HL-60 (cell line): ENCODE data around the gene ELF2.

Source experiments
- DNase-seq, 2 experiments: peaks; one replicate each; pipeline ENCODE4 v3.0.0-alpha.2; 2010 to 2020; ENCODE audit warnings: low read depth in 1 of 2, low spot score in 1 of 2
- H3K27ac ChIP-seq: fragments of 250-450 bp; sonication (Bioruptor Pico); replicated peaks from 2 replicates; pipeline ENCODE4 v1.5.1; 2020; ENCODE audit warnings: mild to moderate bottlenecking, moderate library complexity
- H3K27me3 ChIP-seq: fragments of 250-450 bp; sonication (Bioruptor Pico); 2 replicates; pipeline ENCODE4 v1.5.1; 2021; ENCODE audit warnings: mild to moderate bottlenecking, moderate library complexity; ENCODE audit not compliant: insufficient read depth, poor library complexity, severe bottlenecking
- H3K4me3 ChIP-seq: replicated peaks from 2 replicates; pipeline ENCODE4 v1.5.1; 2011; ENCODE audit warnings: mild to moderate bottlenecking, control low read depth, low read length; ENCODE audit not compliant: insufficient read depth
- GABPA ChIP-seq: IDR thresholded peaks from 2 replicates; pipeline ENCODE4 v1.6.1; 2012; ENCODE audit warnings: low read depth
- POLR2AphosphoS5 ChIP-seq: IDR thresholded peaks from 2 replicates; pipeline ENCODE4 v1.6.1; 2012; ENCODE audit warnings: low read depth
- SPI1 ChIP-seq: IDR thresholded peaks from 2 replicates; pipeline ENCODE4 v1.6.1; 2012; ENCODE audit warnings: low read depth, mild to moderate bottlenecking, borderline replicate concordance
- TF ChIP-seq, protein P1 (sequence below): IDR thresholded peaks from one replicate; pipeline ENCODE4 v1.5.1; 2011; ENCODE audit warnings: low read length, control low read depth, inconsistent platforms; ENCODE audit not compliant: insufficient read depth
- TF ChIP-seq, protein P2 (sequence below): IDR thresholded peaks from 2 replicates; pipeline ENCODE4 v1.6.1; 2012; ENCODE audit warnings: low read depth; ENCODE audit not compliant: insufficient replicate concordance

ELF2 gene

DNA sequence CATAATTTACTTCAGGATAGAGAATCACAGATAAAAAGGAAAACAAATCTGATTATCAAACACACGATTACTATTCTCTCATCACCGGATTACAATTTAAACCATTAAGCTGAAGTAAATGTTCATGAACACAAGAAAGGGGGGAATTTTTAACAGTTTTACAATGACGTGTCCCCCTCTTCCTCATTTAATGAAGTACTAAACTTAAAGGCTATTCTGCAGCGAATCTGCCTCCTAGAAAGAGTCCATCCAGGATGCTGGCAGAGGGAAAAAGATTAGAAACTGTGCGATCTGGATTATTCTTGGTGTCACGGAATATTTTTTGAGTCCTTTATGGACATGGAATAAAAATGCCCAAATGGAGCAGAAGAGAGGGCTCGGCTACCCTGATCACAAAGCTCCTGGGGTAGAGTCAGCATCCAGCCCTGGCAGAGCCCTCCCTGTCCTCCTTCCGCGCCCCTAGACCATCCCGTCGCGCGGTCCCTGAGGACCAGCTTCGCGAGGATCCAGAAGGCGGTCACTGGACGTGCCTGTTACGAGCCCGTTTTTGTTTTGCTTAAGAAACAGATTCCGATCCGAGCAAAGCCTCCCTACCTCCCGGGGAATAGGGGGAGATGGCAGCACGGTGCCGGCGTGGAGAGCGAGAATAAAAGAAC lies 1.2 kb downstream of the ELF2 start:
- Histone ChIP-seq H3K4me3 (peak overlapping the region; percentile 72), H3K27me3 (no peaks in the 10 kb centered on the region), H3K27ac (peak overlapping the region; percentile 98)
- TF ChIP-seq, protein P1, sequence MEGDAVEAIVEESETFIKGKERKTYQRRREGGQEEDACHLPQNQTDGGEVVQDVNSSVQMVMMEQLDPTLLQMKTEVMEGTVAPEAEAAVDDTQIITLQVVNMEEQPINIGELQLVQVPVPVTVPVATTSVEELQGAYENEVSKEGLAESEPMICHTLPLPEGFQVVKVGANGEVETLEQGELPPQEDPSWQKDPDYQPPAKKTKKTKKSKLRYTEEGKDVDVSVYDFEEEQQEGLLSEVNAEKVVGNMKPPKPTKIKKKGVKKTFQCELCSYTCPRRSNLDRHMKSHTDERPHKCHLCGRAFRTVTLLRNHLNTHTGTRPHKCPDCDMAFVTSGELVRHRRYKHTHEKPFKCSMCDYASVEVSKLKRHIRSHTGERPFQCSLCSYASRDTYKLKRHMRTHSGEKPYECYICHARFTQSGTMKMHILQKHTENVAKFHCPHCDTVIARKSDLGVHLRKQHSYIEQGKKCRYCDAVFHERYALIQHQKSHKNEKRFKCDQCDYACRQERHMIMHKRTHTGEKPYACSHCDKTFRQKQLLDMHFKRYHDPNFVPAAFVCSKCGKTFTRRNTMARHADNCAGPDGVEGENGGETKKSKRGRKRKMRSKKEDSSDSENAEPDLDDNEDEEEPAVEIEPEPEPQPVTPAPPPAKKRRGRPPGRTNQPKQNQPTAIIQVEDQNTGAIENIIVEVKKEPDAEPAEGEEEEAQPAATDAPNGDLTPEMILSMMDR: no peak
- TF ChIP-seq SPI1: peak; percentile 53; the same call in 1 of the 2 replicates
- no peak for DNase-seq

DNA sequence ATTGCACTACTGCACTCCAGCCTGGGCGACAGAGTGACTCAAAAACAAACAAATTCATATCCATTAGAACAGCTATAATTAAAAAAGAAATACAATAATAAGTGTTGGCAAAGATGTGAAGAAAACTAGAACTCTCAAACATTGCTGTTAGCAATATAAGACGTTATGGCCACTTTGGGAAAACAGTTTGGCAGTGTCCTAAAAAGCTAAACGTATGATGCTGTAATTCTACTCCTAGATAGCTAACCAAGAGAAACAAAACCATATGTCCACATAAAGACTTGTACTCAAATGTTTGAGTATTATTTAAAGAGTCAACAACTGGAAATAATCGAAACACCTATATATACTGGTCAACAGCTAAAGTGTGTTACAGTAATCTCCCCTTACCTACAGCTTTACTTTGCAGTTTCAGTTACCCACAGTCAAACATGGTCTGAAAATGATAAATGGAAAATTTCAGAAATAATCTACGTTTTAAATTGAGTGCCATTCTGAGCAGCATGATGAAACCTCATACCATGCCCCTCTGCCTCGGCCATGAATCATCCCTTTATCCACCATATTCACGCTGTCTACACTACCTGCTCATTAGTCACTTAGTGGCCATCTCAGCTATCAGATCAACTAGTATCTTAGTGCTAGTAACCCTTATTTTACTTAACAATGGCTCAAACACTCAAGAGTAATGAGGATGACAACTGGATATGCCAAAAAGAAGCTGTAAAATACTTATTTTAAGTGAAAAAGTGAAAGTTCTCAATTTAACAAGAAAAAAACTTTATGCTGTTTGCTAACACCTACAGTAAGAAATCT lies 4.9 kb downstream of the ELF2 start:
- Histone ChIP-seq H3K4me3 (no peak overlapping the region), H3K27me3 (no peaks in the 10 kb centered on the region), H3K27ac (no peak overlapping the region)
- TF ChIP-seq, protein P2, sequence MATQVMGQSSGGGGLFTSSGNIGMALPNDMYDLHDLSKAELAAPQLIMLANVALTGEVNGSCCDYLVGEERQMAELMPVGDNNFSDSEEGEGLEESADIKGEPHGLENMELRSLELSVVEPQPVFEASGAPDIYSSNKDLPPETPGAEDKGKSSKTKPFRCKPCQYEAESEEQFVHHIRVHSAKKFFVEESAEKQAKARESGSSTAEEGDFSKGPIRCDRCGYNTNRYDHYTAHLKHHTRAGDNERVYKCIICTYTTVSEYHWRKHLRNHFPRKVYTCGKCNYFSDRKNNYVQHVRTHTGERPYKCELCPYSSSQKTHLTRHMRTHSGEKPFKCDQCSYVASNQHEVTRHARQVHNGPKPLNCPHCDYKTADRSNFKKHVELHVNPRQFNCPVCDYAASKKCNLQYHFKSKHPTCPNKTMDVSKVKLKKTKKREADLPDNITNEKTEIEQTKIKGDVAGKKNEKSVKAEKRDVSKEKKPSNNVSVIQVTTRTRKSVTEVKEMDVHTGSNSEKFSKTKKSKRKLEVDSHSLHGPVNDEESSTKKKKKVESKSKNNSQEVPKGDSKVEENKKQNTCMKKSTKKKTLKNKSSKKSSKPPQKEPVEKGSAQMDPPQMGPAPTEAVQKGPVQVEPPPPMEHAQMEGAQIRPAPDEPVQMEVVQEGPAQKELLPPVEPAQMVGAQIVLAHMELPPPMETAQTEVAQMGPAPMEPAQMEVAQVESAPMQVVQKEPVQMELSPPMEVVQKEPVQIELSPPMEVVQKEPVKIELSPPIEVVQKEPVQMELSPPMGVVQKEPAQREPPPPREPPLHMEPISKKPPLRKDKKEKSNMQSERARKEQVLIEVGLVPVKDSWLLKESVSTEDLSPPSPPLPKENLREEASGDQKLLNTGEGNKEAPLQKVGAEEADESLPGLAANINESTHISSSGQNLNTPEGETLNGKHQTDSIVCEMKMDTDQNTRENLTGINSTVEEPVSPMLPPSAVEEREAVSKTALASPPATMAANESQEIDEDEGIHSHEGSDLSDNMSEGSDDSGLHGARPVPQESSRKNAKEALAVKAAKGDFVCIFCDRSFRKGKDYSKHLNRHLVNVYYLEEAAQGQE: no peak
- TF ChIP-seq SPI1 (no peak), POLR2AphosphoS5 (no peak), GABPA (no peak)
- TF ChIP-seq, protein P1: no peak
- no peak for DNase-seq

DNA sequence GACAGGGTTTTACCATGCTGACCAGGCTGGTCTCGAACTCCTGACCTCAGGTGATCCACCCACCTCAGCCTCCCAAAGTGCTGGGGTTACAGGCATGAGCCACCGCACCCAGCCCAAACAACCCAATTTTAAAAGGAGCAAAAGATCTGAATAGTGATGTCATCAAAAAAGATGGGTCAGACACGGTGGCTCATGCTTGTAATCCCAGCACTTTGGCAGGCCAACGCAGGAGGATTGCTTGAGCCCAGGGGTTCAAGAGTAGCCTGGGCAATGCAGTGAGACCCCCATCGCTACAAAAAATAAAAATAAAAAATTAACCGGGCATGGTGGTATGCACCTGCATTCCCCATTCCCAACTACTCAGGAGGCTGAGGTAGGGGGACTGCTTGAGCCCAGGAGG lies 6.1 kb downstream of the ELF2 start:
- Histone ChIP-seq H3K4me3 (no peak overlapping the region), H3K27ac (no peak overlapping the region), H3K27me3 (no peaks in the 10 kb centered on the region)
- no peak for DNase-seq
- TF ChIP-seq SPI1: no peak
- no peak for TF ChIP-seq POLR2AphosphoS5
- TF ChIP-seq, protein P1: no peak
- TF ChIP-seq, protein P2: no peak
- no peak for TF ChIP-seq GABPA
